AG10803 (cell line): ENCODE measurements around the gene CTSS.

Experiments
- DNase-seq: peaks from one replicate; pipeline ENCODE4 v3.0.0; 2010; ENCODE audit warnings: low read depth
- H3K4me3 ChIP-seq: 2 replicates; pipeline ENCODE4 v1.5.1; 2011; ENCODE audit warnings: mild to moderate bottlenecking, low read length, control low read depth
- TF ChIP-seq, protein P1 (sequence below): conservative IDR thresholded peaks from 2 replicates; pipeline ENCODE4 v1.5.1; 2011; ENCODE audit warnings: mild to moderate bottlenecking, low read length, control low read depth, inconsistent platforms

The CTSS gene

DNA sequence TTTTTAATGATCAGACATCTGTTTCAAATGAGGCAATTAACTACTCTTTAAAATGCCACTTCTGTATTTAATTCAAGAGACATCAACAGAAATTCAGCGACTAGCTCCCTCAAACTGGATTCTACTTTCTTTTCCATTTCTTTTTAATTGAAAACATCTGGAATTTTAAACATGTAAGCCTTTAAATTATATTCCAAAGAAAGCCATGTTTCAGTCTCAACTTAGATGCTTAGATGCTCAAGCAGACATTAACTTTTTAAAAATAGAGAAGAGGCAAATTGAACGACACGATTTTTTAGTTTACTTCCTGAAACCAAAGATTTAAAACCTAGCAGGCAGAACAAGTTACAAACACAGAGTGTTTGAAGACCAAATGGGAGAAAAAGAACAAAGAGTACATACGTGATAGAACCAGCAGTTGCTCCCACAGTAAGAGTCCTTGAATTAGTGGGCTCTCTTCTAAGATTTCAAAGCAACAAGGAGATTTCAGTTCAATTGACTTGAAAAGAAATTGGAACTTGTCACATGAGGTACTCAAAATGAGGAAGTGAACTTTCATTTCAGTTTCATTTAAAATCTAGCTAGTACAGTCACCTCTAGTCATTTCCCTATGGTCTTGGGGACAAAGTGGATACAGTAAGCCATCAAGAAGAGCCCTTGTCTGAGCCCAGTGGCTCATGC is at the start of gene CTSS:
TSS of gene CTSS (minus strand) at position 483 of the 681 bp plus-strand sequence. CDS start 1,015 bp downstream, outside the sequence.
- peak within 1 kb of the TSS; percentile 18; the same call in 1 of the 2 replicates for H3K4me3 ChIP-seq
- DNase-seq = peak; percentile 21
- TF ChIP-seq, protein P1, sequence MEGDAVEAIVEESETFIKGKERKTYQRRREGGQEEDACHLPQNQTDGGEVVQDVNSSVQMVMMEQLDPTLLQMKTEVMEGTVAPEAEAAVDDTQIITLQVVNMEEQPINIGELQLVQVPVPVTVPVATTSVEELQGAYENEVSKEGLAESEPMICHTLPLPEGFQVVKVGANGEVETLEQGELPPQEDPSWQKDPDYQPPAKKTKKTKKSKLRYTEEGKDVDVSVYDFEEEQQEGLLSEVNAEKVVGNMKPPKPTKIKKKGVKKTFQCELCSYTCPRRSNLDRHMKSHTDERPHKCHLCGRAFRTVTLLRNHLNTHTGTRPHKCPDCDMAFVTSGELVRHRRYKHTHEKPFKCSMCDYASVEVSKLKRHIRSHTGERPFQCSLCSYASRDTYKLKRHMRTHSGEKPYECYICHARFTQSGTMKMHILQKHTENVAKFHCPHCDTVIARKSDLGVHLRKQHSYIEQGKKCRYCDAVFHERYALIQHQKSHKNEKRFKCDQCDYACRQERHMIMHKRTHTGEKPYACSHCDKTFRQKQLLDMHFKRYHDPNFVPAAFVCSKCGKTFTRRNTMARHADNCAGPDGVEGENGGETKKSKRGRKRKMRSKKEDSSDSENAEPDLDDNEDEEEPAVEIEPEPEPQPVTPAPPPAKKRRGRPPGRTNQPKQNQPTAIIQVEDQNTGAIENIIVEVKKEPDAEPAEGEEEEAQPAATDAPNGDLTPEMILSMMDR = no peak

DNA sequence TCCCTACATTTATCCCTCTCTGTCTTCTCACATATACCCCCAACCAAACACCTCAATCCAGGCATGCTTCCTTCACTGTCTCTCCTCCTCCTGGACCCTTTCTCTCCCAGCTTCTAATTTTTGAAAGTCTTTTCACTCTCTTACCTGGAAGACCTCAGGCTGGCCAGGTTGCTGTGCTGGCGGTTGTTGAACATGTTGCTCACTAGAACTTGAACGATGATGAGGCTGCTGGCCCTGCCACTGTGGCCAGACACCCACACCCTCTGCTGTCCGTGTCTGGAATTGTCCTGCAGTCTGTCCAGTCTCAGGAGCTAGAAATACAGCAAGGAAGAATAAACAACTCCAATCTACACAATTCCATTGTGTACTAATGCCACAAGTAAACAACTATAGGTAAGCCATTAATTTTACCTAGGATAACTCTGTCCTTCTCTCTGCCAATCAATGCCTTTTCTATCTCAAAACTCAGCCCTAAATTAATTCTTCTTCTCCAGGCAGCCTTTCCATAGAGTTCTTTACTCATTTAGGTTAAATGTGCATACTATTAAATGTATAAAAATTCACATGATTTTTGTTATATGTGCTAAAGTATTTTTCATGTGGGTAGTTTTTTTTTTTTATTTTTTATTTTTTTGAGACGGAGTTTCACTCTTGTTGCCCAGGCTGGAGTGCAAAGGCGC is 47.6 kb upstream of the CTSS start:
- H3K4me3 ChIP-seq = no peak overlapping the region
- DNase-seq = peak; percentile 70
- TF ChIP-seq, protein P1 = peak; percentile 89

DNA sequence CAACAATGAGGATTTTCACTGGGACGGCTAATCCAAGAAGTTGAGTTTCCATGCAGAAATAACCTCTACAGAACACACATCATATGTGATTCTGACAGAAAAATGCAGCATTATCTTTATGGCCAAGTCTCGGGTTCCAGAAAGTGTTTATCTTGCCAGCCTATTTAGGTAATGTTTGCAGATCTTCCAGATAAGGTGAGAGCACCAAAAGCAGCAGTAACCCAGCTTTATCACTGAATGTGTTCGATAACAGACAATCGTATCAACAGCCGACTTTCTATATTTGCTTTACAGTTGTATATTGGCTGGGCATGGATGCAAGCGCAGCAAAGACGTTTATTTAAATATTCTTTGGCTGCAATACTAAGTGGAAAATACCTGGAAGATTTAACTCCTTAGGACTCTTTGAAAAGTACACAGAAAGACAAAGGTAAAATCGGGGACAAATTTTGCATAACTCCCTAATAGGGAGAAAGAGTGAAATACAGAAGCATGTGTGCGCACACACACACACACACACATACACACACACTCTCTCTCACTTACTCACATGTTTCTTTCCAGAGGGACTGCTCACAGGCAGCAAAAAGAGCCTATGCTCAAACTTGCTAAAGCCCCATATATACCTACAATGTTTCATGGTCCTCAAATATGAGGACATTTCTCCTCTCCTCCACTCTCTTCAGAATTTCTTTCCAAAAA is 45.5 kb upstream of the CTSS start:
- DNase-seq = no peak
- no peak overlapping the region for H3K4me3 ChIP-seq
- TF ChIP-seq, protein P1 = no peak

DNA sequence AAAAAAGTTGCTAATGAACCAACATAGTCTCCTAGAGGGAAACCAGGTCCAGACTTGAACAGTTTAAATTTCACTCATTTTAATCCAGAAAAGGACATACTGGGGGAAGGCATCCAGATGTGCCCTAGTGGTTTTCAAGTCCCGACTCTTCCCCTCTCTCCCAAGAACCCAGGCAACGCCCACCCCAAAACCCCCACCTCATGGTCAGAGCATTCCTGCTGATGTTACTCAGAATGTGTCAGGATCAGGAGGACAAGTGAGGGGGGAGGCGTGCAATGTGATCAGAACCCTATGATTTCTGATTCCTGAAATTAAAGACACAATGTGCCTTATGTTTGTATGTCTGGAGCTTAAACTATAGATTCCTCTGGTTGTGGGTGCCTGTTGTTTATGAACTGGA is 44.1 kb upstream of the CTSS start:
- DNase-seq = peak; percentile 89
- TF ChIP-seq, protein P1 = no peak
- no peak overlapping the region for H3K4me3 ChIP-seq

DNA sequence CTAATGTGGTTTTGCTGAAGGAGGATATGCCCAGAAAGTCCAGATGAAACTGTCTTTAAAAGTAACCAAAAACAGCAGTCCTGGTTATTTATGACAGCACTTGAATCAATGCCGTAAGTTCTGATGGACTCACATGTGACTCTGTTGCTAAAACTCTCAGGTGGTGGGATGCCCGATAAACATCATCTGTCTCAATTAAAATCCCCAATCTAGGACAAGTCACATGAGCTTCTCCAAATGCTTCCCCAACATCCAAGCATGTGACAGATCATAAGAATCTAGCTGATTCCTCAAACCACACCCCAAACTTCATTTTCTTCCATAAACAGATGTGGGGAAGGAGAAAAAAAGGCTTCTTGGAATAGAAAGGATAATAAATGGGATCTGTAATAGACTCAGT is 43.3 kb upstream of the CTSS start:
- peak overlapping the region; percentile 54 for H3K4me3 ChIP-seq
- peak; percentile 84 for DNase-seq
- TF ChIP-seq, protein P1 = no peak

DNA sequence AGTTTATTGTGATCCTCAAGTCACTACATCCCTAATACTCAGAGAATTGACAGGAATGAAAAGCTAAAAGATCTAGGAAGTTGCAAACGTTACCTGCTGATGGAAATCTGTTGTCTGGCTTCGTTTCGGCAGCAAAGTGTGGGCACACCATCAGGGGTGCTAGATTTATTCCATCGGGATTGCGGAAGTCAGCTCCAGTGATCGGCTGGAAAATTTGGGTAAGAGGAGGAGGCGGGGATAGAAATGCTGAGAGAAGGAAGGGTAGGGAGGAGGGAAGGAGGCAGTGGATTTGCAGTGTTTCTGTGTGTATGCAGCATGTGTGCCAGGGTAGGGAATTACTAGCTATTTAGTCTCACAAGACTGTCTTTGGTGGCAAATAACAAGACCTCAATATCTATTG is 42.5 kb upstream of the CTSS start, which contains the start of gene CTSK:
TSS of gene CTSK (minus strand) at position 140 of the 400 bp plus-strand sequence. CDS start 1,455 bp downstream, outside the sequence.
- DNase-seq = peak; percentile 51
- TF ChIP-seq, protein P1 = no peak
- H3K4me3 ChIP-seq = peak within 1 kb of the TSS; percentile 54
